Measurements from ENCODE around the gene ZBTB44. TPM values are rescaled to one million over a fixed set of nuclear protein-coding genes. Genes with fewer than 3 reads are reported as not detected.

ZBTB44 gene
- total RNA-seq, 4 donors from 2014 or later: 35.8 to 52.7 (median 45.7) TPM

DNA sequence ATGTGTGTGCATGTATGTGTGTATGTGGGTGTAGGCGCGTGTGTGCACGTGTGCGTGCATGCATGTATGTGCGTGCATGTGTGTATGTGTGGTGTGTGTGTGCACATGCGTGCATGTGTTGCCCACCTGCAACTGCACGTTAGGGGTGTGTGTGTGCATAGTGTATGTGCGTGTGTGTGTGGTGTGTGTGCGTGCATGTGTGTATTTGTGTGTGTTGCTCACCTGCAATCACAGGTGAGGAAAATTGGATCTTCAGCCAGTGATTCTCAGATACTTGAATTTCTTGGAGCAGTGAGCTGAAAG is 100.8 kb downstream of the ZBTB44 start:
- H3K4me3 ChIP-seq (ENCODE audit: low read depth, poor library complexity, severe bottlenecking): no peak overlapping the region
- TF ChIP-seq, protein P1, sequence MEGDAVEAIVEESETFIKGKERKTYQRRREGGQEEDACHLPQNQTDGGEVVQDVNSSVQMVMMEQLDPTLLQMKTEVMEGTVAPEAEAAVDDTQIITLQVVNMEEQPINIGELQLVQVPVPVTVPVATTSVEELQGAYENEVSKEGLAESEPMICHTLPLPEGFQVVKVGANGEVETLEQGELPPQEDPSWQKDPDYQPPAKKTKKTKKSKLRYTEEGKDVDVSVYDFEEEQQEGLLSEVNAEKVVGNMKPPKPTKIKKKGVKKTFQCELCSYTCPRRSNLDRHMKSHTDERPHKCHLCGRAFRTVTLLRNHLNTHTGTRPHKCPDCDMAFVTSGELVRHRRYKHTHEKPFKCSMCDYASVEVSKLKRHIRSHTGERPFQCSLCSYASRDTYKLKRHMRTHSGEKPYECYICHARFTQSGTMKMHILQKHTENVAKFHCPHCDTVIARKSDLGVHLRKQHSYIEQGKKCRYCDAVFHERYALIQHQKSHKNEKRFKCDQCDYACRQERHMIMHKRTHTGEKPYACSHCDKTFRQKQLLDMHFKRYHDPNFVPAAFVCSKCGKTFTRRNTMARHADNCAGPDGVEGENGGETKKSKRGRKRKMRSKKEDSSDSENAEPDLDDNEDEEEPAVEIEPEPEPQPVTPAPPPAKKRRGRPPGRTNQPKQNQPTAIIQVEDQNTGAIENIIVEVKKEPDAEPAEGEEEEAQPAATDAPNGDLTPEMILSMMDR (IDR thresholded peaks at IDR 0.05): no peak
- no peak for TF ChIP-seq POLR2A (IDR thresholded peaks at IDR 0.05)
- intact Hi-C loops (cut with DNase I; ENCODE audit: low total_unique reads): loop anchor here (5.0 to 10.0 kb wide), 2 partner anchors 213 to 651 kb away; partner anchors contain the start of gene ADAMTS8
- DNase-seq (ENCODE audit: low spot score in 2 of 2): peak in 1 of 2 donors; percentile 4
- WGBS, 2 donors: 88 to 90% methylated on average over 9 of the region's 9 CpGs

DNA sequence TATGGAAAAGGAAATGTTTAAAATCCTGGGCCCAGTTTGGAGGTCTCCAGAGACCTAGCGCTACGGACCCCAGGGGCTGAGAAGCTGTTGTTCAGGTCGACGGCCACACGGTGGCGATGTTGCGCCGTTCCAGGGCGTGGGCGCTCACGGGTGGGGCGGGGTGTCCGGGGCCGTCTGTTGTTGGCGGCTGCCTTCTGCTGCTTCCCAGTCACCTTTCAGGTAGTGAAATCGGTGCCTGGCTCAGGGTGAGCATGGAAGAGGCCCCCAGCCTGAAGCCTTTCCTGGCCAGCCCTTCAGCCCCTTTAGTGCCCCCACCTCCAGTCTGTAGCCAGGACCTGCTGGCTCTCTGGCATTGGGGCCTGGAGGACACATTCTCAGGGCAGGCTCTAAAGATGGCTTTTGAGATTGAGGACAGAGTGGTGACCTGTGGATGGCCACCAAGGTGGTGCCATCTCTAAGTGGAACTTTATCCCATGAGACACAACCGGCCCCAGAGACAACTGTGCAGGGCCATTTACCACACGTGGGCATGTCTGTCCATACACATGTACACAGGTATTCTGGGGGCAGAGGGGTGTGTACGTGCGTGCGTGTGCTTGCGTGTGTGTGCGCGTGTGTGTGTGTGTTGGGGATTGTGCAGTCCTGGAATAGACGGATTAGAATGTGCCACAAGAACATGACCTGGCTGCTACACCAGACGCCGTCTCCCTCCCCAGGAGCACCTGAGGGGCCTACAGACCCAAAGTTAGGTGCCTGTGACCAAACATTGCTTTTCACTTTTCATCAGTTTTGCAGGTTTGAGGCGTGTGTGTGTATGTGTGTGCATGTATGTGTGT is 101.4 kb downstream of the ZBTB44 start:
- TF ChIP-seq POLR2A (IDR thresholded peaks at IDR 0.05): no peak
- TF ChIP-seq, protein P1 (IDR thresholded peaks at IDR 0.05): peak in 1 of 3 donors; percentile 68
- intact Hi-C loops (cut with DNase I; ENCODE audit: low total_unique reads): loop anchor here (5.0 to 10.0 kb wide), 2 partner anchors 214 to 651 kb away; partner anchors contain the start of gene ADAMTS8
- H3K4me3 ChIP-seq (ENCODE audit: low read depth, poor library complexity, severe bottlenecking): no peak overlapping the region
- peak; percentile 29 to 92 for DNase-seq (ENCODE audit: low spot score in 2 of 2)
- 34% methylated on average over 26 to 28 of the region's 28 CpGs for WGBS, 2 donors

DNA sequence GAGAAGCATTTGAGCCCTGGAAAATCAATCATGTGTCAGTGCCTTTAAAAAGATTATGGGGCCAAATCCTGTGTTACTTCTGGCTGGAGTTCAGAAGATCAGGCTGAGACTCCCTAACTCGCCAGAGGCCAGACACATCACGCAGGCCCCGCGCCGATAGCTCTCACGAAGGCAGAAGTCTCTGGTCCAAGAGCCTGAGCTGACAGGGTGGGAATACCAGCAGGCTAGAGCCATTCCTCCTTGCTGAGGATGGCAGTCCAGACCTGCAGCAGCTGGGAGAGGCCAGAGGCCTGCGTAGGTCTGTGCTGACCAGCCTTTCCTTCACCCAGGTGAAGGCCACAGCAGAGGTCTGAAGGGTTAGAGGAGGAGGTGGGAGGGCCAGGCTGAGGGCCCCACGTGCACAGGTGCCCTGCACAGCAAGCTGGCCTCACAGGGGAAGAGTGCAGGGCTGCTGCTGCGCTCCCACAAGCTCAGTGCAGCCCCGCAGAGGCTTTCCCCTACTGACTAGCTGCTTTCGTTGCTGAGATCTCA is 102.2 kb downstream of the ZBTB44 start:
- TF ChIP-seq, protein P1 (IDR thresholded peaks at IDR 0.05): no peak
- TF ChIP-seq POLR2A (IDR thresholded peaks at IDR 0.05): no peak
- no peak overlapping the region for H3K4me3 ChIP-seq (ENCODE audit: low read depth, poor library complexity, severe bottlenecking)
- intact Hi-C loops (cut with DNase I; ENCODE audit: low total_unique reads): loop anchor here (5.0 to 10.0 kb wide), 2 partner anchors 215 to 652 kb away; partner anchors contain the start of gene ADAMTS8
- 50 to 60% methylated on average over 11 of the region's 11 CpGs for WGBS, 2 donors
- peak; percentile 10 to 58 for DNase-seq (ENCODE audit: low spot score in 2 of 2)

DNA sequence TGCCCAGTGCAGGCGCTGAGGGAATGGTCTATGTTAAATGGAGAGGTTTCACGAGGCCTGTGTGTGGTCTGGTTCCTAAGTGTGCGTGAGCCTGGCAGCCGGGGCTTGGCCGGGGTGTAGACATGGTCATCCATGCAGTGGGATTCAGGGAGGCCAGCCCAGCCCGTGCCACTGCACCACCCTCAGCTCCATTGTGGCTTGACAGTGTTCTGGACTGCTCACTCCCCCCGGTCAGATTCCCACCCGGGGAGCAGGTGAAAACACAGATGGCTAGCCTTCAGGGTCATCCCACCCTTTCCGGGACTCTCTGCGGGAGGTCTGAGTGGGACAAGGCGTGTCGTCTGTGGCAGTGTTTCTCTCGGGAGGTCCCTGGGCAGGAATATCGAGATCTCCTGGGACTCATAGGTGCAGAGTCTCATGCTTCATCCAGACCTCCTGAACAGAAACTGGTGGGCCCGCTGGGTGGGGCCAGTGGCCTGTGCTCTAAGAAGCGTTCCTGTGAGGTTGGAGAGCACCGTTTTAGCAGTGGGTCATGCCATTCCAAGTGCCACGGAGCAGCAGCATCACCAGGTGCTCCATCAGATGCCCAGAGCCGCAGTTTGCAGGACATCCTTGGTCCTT is 102.8 kb downstream of the ZBTB44 start:
- WGBS, 2 donors: 91 to 93% methylated on average over 18 of the region's 19 CpGs
- DNase-seq (ENCODE audit: low spot score in 2 of 2): peak; percentile 11 to 83
- intact Hi-C loops (cut with DNase I; ENCODE audit: low total_unique reads): loop anchor here (5.0 to 10.0 kb wide), 2 partner anchors 215 to 653 kb away; partner anchors contain the start of gene ADAMTS8
- no peak overlapping the region for H3K4me3 ChIP-seq (ENCODE audit: low read depth, poor library complexity, severe bottlenecking)
- no peak for TF ChIP-seq POLR2A (IDR thresholded peaks at IDR 0.05)
- TF ChIP-seq, protein P1 (IDR thresholded peaks at IDR 0.05): no peak

DNA sequence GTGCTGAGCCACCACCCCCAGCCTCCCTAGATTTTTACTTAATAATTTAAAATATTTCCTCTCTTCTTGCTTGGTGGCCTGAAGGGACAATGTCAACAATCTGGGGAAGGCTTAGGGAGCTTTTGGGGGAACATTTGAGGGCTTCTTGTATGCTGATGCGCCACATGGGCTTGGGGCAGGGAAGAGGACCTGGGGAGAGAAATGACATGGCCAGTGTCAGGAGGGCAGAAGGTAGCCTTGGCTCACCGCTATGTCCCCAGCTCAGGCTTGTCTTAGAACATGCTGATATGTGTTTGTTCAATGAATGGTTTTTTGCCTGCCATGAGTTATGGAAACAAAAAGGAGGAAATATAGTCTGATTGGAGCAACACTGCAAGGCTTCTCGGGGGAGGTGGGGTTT is 103.6 kb downstream of the ZBTB44 start:
- no peak overlapping the region for H3K4me3 ChIP-seq (ENCODE audit: low read depth, poor library complexity, severe bottlenecking)
- intact Hi-C loops (cut with DNase I; ENCODE audit: low total_unique reads): loop anchor here (5.0 to 10.0 kb wide), 2 partner anchors 216 to 654 kb away; partner anchors contain the start of gene ADAMTS8
- no peak for TF ChIP-seq POLR2A (IDR thresholded peaks at IDR 0.05)
- TF ChIP-seq, protein P1 (IDR thresholded peaks at IDR 0.05): no peak
- DNase-seq (ENCODE audit: low spot score in 2 of 2): peak; percentile 1 to 36
- 85 to 96% methylated on average over 3 of the region's 3 CpGs for WGBS, 2 donors
